Stimulated activated CD8-positive, alpha-beta memory T cell treated with anti-CD3 and anti-CD28 coated beads, Interleukin-7, amount 100 ng/mL, for 24 hours (primary cell): Measurements from ENCODE around the gene DBT.
"Not testable (repeated sequence)": the region's sequence is repeated elsewhere in the genome, so short reads cannot be mapped to it uniquely, and the experiment has no call there.

Experiments
- DNase-seq: peaks from one replicate; pipeline ENCODE4 v3.0.0-alpha.2; 2020; ENCODE audit warnings: low read depth

DBT gene

DNA sequence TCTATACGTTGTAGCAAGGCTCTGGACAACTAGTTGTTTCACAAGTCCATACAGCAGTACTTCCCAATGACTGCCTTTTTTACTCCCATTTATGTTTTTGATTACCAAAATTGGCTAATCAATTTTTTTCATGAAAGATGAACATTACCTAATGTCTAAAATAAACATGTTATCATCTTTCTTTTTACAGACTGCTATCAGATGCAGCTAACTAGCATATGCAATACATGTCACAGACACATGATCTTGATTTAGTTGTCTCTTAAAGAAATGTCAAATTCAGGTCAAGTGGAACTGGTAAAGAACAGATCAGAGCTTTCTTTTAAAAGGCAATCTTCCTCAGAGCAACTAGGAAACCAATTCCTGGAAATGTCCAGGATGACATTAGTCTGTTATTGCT is 630 bp upstream of the DBT start:
- no peak for DNase-seq

DNA sequence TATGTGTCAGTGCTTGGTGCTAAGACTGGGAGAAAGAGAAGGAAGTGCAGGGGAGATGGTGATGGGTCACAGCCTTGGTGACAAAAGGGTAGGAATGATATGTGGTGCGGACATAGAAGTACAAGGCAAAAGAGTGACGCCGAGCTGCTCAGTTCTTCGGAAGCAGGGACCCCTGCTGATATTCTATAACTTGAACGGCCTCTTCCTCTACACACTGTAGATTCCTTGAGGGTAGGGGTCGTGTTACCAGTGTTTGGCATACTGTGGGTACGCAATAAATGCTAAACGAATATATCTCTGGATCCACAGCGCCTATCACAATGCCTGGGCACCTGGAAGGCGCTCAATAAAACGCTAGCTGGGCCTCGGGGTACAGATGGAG is 488 bp downstream of the DBT start:
- no peak for DNase-seq

DNA sequence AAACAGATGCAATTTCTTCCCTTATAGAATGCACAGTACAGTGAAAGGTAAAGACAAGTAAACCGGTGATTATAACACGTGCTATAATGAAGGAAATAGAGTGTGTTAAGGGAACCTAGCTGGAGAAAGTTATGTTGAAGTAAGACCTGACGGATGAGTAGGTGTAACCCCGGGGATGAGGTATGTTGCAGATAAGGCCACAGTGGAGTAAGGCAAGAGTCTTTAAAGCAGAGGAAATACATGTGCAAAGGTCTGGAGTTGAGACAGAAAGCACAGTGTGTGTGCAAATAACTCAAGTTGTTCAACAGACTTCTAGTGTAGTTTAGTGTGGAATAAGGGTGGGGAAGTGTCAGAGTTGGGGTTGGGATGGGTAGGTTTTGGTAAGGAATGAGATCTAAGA is 2.9 kb downstream of the DBT start:
- no peak for DNase-seq

DNA sequence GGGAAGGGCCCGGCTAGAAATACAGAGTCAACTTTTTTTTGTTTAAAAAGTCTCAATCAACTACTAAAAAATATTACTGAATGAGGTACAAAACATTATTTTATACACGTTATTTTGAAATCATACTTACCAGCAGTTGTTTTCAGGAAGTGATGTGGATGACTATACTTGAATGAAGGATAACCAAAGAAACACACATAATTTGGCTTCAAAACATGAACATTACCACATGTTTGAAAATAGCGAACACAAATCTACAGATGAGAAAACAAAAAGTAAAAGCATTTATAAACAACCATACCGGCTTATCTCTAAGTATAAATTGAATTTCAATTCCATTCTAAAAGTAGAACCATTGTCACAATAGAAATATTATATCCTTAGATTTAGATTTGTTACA is 9.0 kb downstream of the DBT start:
- no peak for DNase-seq

GRCh38 chr1:100239961-100240360 is 9.7 kb downstream of the DBT start:
- DNase-seq = no peak

- DNase-seq = no peak
These were observed 12.5 kb downstream of the DBT start for GRCh38 chr1:100237091-100237490.

GRCh38 chr1:100234432-100234831 is 15.2 kb downstream of the DBT start:
- DNase-seq = no peak

DNA sequence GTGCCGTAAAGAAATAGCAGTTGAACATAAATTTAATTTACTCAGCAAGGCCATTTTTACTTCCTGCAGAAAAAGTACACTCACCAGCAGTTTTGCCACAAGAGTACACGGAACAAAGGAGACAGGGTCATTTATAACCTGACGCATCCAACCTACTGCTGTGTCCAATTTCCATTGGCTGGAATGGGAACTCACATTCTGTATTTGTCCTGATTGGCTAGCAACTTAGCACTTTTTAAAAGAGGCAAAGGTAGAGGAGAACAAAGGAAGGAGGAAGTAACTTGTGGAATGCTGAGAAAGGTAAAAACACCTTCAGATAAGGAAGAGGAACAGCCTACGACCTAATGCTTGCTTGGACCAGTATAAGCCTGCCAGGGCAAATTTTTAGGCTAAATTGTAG is 16.1 kb downstream of the DBT start:
- not testable (repeated sequence) for DNase-seq

GRCh38 chr1:100232156-100232555 is 17.5 kb downstream of the DBT start:
- DNase-seq = no peak

DNA sequence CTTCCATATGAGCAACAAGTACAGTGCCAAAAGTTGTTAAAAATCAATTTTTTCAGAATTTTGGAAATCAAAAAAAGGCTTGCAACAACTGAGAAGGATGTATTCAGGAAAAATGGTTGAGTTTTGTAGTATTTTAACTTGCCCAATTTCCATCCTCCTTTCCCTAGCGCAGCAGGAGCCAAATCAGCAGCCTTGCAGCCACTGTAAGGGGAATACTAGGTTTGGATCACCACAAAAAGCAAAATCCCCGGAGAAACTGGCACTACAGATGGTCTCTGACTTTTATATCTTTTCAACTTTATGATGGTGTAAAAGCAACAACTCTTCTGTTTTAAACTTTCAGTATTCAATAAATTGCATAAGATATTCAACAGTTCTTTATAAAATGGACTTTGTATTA is 17.9 kb downstream of the DBT start:
- DNase-seq = no peak

GRCh38 chr1:100230765-100231164 is 18.9 kb downstream of the DBT start:
- no peak for DNase-seq

DNA sequence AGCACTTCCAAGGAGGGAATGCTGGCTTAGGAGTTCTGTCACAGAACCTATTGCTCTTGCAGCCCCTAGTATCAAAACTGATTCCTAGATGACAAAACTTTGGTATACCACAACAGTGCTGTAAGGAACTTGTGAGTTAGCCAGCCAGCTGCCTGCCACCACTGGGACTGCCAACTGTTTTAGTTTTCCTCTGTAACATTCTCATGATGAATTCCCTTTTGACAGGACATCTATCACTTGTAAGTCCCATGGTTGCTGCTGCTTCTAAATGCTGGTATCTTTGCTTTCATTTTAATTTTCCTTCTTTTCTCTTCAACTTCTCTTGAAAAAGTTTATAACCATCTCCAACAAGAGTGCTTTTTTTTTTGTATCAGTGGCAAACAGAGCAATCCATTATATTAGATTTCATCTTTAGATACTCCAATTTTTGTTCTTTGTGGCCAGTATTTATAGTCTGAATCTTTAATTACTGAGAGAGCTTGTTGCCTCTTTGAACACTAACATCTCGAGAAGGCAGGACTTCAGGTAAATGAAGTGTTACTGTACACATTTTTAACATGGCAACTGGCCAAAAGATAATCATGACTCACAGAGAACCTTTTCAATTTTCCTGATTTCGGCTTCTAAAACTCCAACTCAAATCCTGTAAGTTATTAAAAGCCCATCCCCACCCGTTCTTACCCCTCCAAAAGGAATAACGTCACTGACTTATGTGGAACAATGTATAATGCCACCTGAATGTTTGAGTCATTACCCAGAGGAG is 19.8 kb downstream of the DBT start:
- no peak for DNase-seq

DNA sequence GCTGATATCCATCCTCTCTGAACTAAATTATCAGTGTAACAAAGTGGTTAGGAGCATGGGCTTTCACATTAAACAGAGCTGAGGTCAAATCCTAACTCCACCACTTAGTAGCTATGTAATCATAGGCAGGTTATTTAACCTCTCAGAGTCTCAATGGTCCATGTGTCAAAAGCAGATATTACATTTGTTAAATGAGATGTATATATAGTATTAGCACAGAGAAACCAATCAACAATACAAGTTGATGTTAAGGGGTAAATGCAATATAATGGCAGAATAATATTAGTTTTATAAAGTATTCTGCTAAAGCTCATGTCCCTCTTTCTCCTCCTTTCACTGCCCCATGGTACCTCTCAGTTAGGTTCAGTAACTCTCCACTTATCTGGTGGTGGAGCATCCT is 27.2 kb downstream of the DBT start:
- DNase-seq = no peak

GRCh38 chr1:100219883-100220282 is 29.8 kb downstream of the DBT start:
- DNase-seq = no peak

- no peak for DNase-seq
These were observed 30.2 kb downstream of the DBT start for GRCh38 chr1:100219457-100219856.

GRCh38 chr1:100217834-100218233 is 31.8 kb downstream of the DBT start:
- no peak for DNase-seq

DNA sequence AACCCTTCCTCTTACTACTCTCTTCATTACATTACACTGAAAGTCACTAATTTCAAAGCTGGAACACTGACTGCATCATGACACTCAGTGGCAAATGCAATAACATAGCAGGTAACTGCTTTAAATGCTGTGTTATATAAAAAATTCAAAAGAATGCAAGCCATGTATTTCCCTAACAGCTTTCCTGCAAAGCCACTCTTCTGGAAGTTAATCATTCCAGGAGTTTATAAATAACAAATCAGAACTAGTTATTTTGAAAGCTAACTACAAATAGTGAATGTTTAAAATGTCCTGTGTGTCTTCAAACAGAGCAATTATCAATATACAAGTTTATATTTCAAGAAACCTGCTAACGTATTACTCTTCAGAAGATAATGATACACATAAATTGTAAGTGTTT is 34.5 kb downstream of the DBT start:
- DNase-seq = no peak

DNA sequence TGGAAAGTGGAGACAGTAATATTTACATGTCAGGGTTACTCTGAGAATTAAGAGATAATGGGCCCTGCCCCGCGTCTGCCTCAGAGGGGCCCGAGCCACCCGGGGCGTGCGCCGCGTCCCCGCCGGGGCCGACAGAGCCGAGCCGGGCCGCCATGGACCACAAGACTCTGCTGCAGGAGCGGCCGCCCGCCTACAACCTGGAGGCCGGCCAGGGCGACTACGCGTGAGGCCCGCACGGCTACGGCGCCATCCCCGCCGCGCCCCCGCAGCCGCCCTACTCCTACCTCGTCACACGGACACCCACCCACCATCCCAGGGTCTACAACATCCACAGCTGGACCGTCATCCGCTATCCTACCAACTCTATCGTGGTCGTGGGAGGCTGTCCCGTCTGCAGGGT is 36.5 kb downstream of the DBT start:
- DNase-seq = no peak

- DNase-seq = no peak
These were observed 43.3 kb downstream of the DBT start for GRCh38 chr1:100206301-100206700.

- not testable (repeated sequence) for DNase-seq
These were observed 44.0 kb downstream of the DBT start for GRCh38 chr1:100205593-100205992.

DNA sequence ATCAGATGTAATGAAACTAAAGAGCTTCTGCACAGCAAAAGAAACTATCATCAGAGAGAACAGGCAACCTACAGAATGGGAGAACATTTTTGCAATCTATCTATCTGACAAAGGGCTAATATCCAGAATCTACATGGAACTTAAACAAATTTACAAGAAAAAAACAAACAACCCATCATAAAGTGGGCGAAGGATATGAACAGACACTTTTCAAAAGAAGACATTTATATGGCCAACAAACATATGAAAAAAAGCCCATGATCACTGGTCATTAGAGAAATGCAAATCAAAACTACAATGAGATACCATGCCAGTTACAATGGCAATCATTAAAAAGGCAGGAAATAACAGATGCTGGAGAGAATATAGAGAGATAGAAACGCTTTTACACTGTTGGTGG is 44.5 kb downstream of the DBT start:
- DNase-seq = not testable (repeated sequence)

GRCh38 chr1:100202703-100203102 is 46.9 kb downstream of the DBT start:
- not testable (repeated sequence) for DNase-seq

DNA sequence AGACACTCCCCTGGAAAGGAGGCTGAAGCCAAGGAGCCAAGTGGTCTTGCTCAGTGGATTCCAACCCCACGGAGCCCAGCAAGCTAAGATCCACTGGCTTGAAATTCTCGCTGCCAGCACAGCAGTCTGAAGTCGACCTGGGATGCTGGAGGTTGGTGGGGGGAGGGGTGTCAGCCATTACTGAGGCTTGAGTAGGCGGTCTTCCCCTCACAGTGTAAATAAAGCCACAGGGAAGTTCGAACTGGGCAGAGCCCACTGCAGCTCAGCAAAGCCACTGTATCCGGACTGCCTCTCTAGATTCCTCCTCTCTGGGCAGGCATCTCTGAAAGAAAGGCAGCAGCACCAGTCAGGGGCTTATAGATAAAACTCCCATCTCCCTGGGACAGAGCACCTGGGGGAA is 49.6 kb downstream of the DBT start:
- not testable (repeated sequence) for DNase-seq

- DNase-seq = no peak
These were observed 51.0 kb downstream of the DBT start for GRCh38 chr1:100198596-100198995.

DNA sequence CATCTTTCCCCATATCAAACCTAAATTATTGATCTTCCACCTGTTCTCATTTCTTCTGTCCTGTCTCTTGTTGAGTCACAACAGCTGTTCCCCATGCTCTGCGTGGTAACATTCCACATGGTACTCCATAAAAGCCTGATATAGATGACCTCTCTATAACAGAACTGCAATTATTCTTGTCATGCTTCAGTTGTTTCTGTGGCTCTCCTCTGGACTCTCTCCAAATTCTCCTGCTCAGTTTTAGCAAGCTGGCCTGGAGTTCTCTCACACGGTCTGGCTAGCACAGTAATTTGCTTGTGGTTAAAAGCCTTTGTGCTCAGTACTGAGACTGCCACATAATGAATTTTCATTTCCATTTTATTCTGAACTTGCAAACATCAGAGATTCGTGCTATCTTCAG is 61.0 kb downstream of the DBT start:
- DNase-seq = no peak
